ENCODE results near the gene FNDC11. TPM values are rescaled to one million over a fixed set of nuclear protein-coding genes. Genes with fewer than 3 reads are reported as not detected.
A peak's percentile ranks its signal among the peaks of the same experiment; 100 is the strongest.

The FNDC11 gene
- total RNA-seq, 4 donors from 2014 or later = 0.12 to 0.39 TPM; not detected in 2

DNA sequence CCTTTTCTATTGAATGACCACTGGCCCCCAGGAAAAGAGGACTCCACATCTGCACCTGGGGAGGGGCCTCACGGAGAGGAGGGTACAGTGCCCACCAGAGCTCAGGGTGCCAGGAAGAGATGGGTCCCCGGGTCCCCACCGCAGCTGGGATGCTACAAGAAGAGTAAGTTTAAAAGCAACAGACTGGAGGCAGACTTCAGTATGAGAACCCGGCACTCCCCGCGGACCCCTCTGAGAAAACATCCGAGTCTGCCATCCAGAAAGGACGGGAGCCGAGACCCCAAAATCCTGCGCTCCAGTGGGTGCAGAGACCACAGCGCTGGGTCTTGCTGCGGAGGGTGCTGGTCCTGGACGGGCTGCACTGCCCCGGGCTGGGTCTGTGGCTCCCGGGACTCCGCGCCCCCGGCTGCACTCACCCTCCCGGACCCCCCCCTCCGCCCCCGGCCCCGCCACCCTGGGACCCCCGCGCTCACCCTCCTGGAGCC is 19.7 kb downstream of the FNDC11 start:
- WGBS, 2 donors = 2 to 13% methylated on average over 6 to 12 of the region's 24 CpGs
- intact Hi-C loops (cut with DNase I; ENCODE audit: low total_unique reads) = no loop called here
- DNase-seq (ENCODE audit: low spot score in 2 of 2) = no peak

DNA sequence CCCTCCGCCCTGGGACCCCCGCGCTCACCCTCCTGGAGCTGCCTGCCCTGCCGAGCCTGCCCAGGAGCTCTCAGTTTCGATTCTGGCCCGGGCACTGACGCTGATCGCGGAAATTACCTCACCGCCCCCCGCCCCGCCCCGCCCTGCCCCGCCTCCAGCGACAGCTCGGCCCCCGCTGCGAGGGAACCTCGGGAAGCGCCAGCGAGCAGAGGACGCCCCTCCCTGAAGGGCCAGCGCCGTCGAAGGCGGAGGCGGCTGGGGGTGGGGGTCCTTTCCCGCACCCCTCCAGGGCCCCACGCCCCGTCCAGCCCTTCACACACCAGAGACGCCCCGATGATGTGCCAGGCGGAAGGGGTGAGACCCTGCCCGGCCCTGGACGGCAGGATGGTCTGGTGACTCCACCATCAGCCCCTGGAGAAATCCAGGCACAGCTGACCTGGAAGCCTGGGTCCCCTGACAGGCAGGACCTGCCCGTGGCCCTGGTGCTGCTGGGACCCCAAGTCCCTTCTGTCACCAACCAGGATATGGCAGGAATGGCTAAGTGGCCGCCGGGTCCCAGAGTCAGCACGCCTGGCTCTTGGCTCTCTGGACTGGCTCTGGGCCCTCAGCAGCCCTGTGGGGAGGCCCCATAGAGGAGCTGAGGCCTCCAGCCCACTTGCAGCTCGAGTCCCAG is 20.3 kb downstream of the FNDC11 start, which contains the start of gene HELZ2:
Gene HELZ2 (minus strand): TSS at position 84 of the 673 bp plus-strand sequence. CDS start 1,854 bp downstream, outside the sequence.
- TF ChIP-seq, protein P1, sequence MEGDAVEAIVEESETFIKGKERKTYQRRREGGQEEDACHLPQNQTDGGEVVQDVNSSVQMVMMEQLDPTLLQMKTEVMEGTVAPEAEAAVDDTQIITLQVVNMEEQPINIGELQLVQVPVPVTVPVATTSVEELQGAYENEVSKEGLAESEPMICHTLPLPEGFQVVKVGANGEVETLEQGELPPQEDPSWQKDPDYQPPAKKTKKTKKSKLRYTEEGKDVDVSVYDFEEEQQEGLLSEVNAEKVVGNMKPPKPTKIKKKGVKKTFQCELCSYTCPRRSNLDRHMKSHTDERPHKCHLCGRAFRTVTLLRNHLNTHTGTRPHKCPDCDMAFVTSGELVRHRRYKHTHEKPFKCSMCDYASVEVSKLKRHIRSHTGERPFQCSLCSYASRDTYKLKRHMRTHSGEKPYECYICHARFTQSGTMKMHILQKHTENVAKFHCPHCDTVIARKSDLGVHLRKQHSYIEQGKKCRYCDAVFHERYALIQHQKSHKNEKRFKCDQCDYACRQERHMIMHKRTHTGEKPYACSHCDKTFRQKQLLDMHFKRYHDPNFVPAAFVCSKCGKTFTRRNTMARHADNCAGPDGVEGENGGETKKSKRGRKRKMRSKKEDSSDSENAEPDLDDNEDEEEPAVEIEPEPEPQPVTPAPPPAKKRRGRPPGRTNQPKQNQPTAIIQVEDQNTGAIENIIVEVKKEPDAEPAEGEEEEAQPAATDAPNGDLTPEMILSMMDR (IDR thresholded peaks at IDR 0.05) = peak in 1 of 3 donors; percentile 21
- no peak for TF ChIP-seq POLR2A (IDR thresholded peaks at IDR 0.05)
- 37 to 62% methylated on average over 5 to 6 of the region's 40 CpGs for WGBS, 2 donors

More for the DNA sequence above, 19.7 kb downstream of the FNDC11 start:
- TF ChIP-seq, protein P1 (IDR thresholded peaks at IDR 0.05) = no peak
- no peak for TF ChIP-seq POLR2A (IDR thresholded peaks at IDR 0.05)
- H3K4me3 ChIP-seq (ENCODE audit: low read depth, poor library complexity, severe bottlenecking) = peak overlapping the region; percentile 41

DNA sequence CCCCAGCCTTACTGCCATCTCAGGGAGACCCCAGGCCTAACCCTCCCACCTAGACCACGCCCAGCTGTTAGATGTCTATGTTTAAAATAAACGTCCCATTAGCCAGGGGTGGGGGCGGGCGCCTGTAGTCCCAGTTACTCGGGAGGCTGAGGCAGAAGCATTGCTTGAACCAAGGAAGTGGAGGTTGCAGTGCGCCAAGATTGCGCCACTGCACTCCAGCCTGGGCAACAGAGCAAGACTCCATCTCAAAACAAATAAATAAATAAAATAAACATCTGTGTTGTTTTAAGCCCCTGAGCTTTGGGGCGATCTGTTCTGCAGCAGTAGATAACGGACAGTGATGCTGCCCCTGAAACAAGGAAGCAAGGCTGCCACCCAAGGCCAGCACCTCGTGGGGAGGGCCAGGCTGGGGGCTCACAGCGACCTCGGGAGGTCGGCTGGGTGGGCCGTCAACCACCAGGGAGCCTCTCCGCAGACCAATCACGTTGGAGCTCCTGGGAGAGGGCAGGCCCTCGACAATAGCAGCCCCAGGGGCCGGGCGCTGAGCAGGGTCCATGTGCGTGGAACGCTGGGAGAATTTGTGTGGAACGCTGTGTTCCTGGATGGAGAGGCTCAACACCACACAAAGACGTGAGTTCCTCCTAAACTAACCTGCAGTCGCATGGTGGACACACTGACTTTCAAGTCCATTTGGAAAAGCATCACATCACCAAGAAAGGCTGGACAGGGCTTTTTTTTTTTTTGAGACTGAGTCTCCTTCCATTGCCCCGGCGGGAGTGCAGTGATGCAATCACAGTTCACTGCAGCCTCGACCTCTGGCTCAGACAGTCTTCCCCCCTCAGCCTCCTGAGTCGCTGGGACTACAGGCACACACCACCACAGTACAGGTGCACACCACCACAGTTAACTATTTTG is 21.1 kb downstream of the FNDC11 start:
- 70 to 73% methylated on average over 28 of the region's 28 CpGs for whole genome bisulfite sequencing, 2 donors

More for the DNA sequence above, 20.3 kb downstream of the FNDC11 start, which contains the start of gene HELZ2:
- H3K4me3 ChIP-seq (ENCODE audit: low read depth, poor library complexity, severe bottlenecking) = peak within 1 kb of the TSS; percentile 41
- peak; percentile 65 to 97 for DNase-seq (ENCODE audit: low spot score in 2 of 2)
- intact Hi-C loops (cut with DNase I; ENCODE audit: low total_unique reads) = no loop called here

DNA sequence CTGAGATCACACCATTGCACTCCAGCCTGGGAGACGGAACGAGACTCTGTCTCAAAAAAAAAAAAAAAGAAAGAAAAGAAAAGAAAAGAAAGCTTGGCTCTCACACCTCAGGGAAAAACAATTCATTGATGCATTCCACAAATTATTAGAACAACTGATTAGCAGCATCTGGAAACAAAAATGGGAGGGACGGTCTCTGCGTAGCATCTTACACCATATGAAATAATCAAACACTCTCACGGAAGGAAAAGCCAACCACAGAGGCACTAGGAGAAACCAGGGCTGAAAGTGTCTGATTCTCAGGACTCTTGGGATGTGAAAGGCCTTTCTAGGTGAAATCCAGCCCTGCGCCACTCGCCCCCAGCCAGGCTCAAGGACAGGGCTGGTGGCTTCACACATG is 22.4 kb downstream of the FNDC11 start:
- intact Hi-C loops (cut with DNase I; ENCODE audit: low total_unique reads) = no loop called here
- no peak overlapping the region for H3K4me3 ChIP-seq (ENCODE audit: low read depth, poor library complexity, severe bottlenecking)
- WGBS, 2 donors = 66 to 71% methylated on average over 7 of the region's 7 CpGs
- TF ChIP-seq, protein P1 (IDR thresholded peaks at IDR 0.05) = no peak
- no peak for TF ChIP-seq POLR2A (IDR thresholded peaks at IDR 0.05)
- no peak for DNase-seq (ENCODE audit: low spot score in 2 of 2)

More for the DNA sequence above, 21.1 kb downstream of the FNDC11 start:
- TF ChIP-seq POLR2A (IDR thresholded peaks at IDR 0.05) = no peak
- TF ChIP-seq, protein P1 (IDR thresholded peaks at IDR 0.05) = no peak
- H3K4me3 ChIP-seq (ENCODE audit: low read depth, poor library complexity, severe bottlenecking) = no peak overlapping the region
- intact Hi-C loops (cut with DNase I; ENCODE audit: low total_unique reads) = no loop called here
- no peak for DNase-seq (ENCODE audit: low spot score in 2 of 2)

DNA sequence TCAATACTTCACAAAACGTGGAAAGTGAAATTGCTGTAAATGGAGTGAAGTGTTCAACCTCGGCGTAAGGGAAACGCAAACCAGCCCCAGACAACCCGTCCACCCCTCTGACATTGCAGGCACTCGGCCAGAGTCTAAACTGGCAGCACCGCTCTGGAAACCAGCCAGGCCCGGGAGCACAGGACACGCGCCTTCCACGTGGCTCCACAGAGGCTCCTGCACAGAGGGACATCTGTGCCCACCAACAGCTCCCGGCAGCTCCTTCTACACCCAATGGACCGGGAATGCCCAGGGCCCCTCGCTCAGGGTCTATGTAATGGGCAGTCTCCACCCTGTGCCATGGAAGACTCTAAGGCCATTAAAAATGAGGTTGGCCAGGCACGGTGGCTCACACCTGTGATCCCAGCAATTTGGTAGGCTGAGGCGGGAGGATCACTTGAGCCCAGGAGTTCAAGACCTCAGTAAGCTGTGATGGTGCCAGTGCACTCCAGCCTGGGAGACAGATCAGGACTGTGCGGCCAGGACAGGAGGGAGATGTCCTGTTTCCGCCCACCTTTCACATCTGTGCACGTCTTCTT is 23.4 kb downstream of the FNDC11 start:
- 63 to 74% methylated on average over 17 to 18 of the region's 19 CpGs for WGBS, 2 donors
- no peak for DNase-seq (ENCODE audit: low spot score in 2 of 2)
- H3K4me3 ChIP-seq (ENCODE audit: low read depth, poor library complexity, severe bottlenecking) = no peak overlapping the region
- TF ChIP-seq POLR2A (IDR thresholded peaks at IDR 0.05) = no peak
- TF ChIP-seq, protein P1 (IDR thresholded peaks at IDR 0.05) = no peak
- intact Hi-C loops (cut with DNase I; ENCODE audit: low total_unique reads) = no loop called here
